ENCODE results near the gene PIGH.

- TF ChIP-seq POLR2AphosphoS5 (IDR thresholded peaks at IDR 0.05; ENCODE audit: low read depth, low read length) (no peak), POLR2A (IDR thresholded peaks at IDR 0.05; ENCODE audit: low read depth, low read length) (no peak), TAF1 (IDR thresholded peaks at IDR 0.05; ENCODE audit: borderline replicate concordance, low read depth, low read length) (no peak)
Measured at GRCh38 chr14:67564236-67564635, 35.8 kb downstream of the PIGH start.

All from GM12892 (cell line).